Measurements from ENCODE around the gene MAGEC1.
A peak's percentile ranks its signal among the peaks of the same experiment; 100 is the strongest.
"Not testable (repeated sequence)": the region's sequence is repeated elsewhere in the genome, so short reads cannot be mapped to it uniquely, and the experiment has no call there.

MAGEC1 gene

GRCh38 chrX:141903400-141904155 is at the start of gene MAGEC1:
Gene MAGEC1 (plus strand): TSS chrX:141903894. CDS start chrX:141905073, 1,179 bp downstream.
- FAIRE-seq (no peak), DNase-seq (ENCODE audit: low spot score) (peak; percentile 46)

- DNase-seq (ENCODE audit: low spot score), result no peak
- FAIRE-seq, result no peak
These were observed 46.2 kb upstream of the MAGEC1 start for GRCh38 chrX:141857479-141857878.

- DNase-seq (ENCODE audit: low spot score), result no peak
- FAIRE-seq, result no peak
These were observed 24.1 kb upstream of the MAGEC1 start for GRCh38 chrX:141879616-141880015.

- FAIRE-seq, result not testable (repeated sequence)
These were observed 14.9 kb upstream of the MAGEC1 start for GRCh38 chrX:141888811-141889210.

GRCh38 chrX:141894733-141895132 is 9.0 kb upstream of the MAGEC1 start:
- FAIRE-seq, result no peak
- DNase-seq (ENCODE audit: low spot score), result no peak

More at GRCh38 chrX:141888811-141889210, 14.9 kb upstream of the MAGEC1 start:
- DNase-seq (ENCODE audit: low spot score), result not testable (repeated sequence)

- FAIRE-seq (no peak), DNase-seq (ENCODE audit: low spot score) (no peak)
These were observed 6.0 kb upstream of the MAGEC1 start for GRCh38 chrX:141897690-141898089.

- no peak for FAIRE-seq
- no peak for DNase-seq (ENCODE audit: low spot score)
These were observed 1.3 kb upstream of the MAGEC1 start for GRCh38 chrX:141902366-141902765.

GRCh38 chrX:141904262-141904661 is 568 bp downstream of the MAGEC1 start:
- FAIRE-seq (no peak), DNase-seq (ENCODE audit: low spot score) (no peak)

GRCh38 chrX:141917801-141918200 is 14.1 kb downstream of the MAGEC1 start:
- no peak for DNase-seq (ENCODE audit: low spot score)
- FAIRE-seq, result no peak

GRCh38 chrX:141924293-141924692 is 20.6 kb downstream of the MAGEC1 start:
- DNase-seq (ENCODE audit: low spot score) (no peak), FAIRE-seq (no peak)

- FAIRE-seq, result no peak
These were observed 24.7 kb downstream of the MAGEC1 start for GRCh38 chrX:141928432-141928831.

GRCh38 chrX:141934059-141934641 is 30.5 kb downstream of the MAGEC1 start:
- no peak for DNase-seq (ENCODE audit: low spot score)
- FAIRE-seq, result no peak

More at GRCh38 chrX:141928432-141928831, 24.7 kb downstream of the MAGEC1 start:
- no peak for DNase-seq (ENCODE audit: low spot score)

GRCh38 chrX:141935645-141936044 is 32.0 kb downstream of the MAGEC1 start:
- FAIRE-seq (no peak), DNase-seq (ENCODE audit: low spot score) (no peak)

GRCh38 chrX:141936080-141936479 is 32.4 kb downstream of the MAGEC1 start:
- FAIRE-seq (no peak), DNase-seq (ENCODE audit: low spot score) (no peak)

GRCh38 chrX:141941234-141941633 is 37.5 kb downstream of the MAGEC1 start:
- no peak for DNase-seq (ENCODE audit: low spot score)
- FAIRE-seq, result no peak

GRCh38 chrX:141945426-141945825 is 41.7 kb downstream of the MAGEC1 start:
- DNase-seq (ENCODE audit: low spot score) (no peak), FAIRE-seq (no peak)

- FAIRE-seq (no peak), DNase-seq (ENCODE audit: low spot score) (no peak)
These were observed 43.7 kb downstream of the MAGEC1 start for GRCh38 chrX:141947350-141947749.

- DNase-seq (ENCODE audit: low spot score) (no peak), FAIRE-seq (no peak)
These were observed 48.9 kb downstream of the MAGEC1 start for GRCh38 chrX:141952603-141953002.

- no peak for DNase-seq (ENCODE audit: low spot score)
- FAIRE-seq, result no peak
These were observed 55.0 kb downstream of the MAGEC1 start for GRCh38 chrX:141958675-141959074.

All from urothelium cell line (cell line).